SH-SY5Y (cell line): ENCODE data around the gene KBTBD8.

Experiments used
- GATA2 ChIP-seq: IDR thresholded peaks from 2 replicates; pipeline ENCODE4 v1.6.1; 2011; ENCODE audit warnings: mild to moderate bottlenecking, low read depth, low read length
- GATA3 ChIP-seq: IDR thresholded peaks from 2 replicates; pipeline ENCODE4 v1.6.1; 2011; ENCODE audit warnings: low read depth, mild to moderate bottlenecking, low read length, moderate library complexity

The KBTBD8 gene

GRCh38 chr3:67012564-67012963, 14.5 kb downstream of the KBTBD8 start:
- no peak for TF ChIP-seq GATA3
- no peak for TF ChIP-seq GATA2

- TF ChIP-seq GATA3: no peak
- TF ChIP-seq GATA2: no peak
These were observed 17.8 kb downstream of the KBTBD8 start for GRCh38 chr3:67015702-67016484.

GRCh38 chr3:67016522-67017080, 18.5 kb downstream of the KBTBD8 start:
- no peak for TF ChIP-seq GATA3
- no peak for TF ChIP-seq GATA2

- no peak for TF ChIP-seq GATA3
These were observed 19.1 kb downstream of the KBTBD8 start for GRCh38 chr3:67017211-67017610.

- no peak for TF ChIP-seq GATA3
- TF ChIP-seq GATA2: no peak
These were observed 20.1 kb downstream of the KBTBD8 start for GRCh38 chr3:67018105-67018788.

- no peak for TF ChIP-seq GATA2
- TF ChIP-seq GATA3: no peak
These were observed 20.9 kb downstream of the KBTBD8 start for GRCh38 chr3:67018789-67019526.

- TF ChIP-seq GATA2: no peak
- no peak for TF ChIP-seq GATA3
These were observed 30.1 kb downstream of the KBTBD8 start for GRCh38 chr3:67028001-67028784.

- no peak for TF ChIP-seq GATA3
These were observed 33.0 kb downstream of the KBTBD8 start for GRCh38 chr3:67030785-67031740.

- TF ChIP-seq GATA3 (no peak), GATA2 (no peak)
These were observed 33.9 kb downstream of the KBTBD8 start for GRCh38 chr3:67031986-67032385.

- TF ChIP-seq GATA3 (no peak), GATA2 (no peak)
These were observed 35.0 kb downstream of the KBTBD8 start for GRCh38 chr3:67033079-67033478.

- no peak for TF ChIP-seq GATA2
- no peak for TF ChIP-seq GATA3
These were observed 36.3 kb downstream of the KBTBD8 start for GRCh38 chr3:67034371-67034770.

GRCh38 chr3:67037615-67038014, 39.5 kb downstream of the KBTBD8 start:
- no peak for TF ChIP-seq GATA3

GRCh38 chr3:67044295-67044694, 46.2 kb downstream of the KBTBD8 start:
- no peak for TF ChIP-seq GATA3
- no peak for TF ChIP-seq GATA2

GRCh38 chr3:67044955-67045354, 46.8 kb downstream of the KBTBD8 start:
- no peak for TF ChIP-seq GATA3
- TF ChIP-seq GATA2: no peak
